HL-60/S4 (cell line): ENCODE data around the gene PRR5L.
"Not testable (repeated sequence)": the region's sequence is repeated elsewhere in the genome, so short reads cannot be mapped to it uniquely, and the experiment has no call there.

Experiments used
- in situ Hi-C: fragments of 300-500 bp; cut with MboI; formaldehyde crosslinking; loops from 2 replicates; pipeline ENCODE4 v1.14.3; 2022; ENCODE audit warnings: low sequenced_read_pairs

PRR5L gene

GRCh38 chr11:36317992-36318391 lies 21.9 kb downstream of the PRR5L start:
- in situ Hi-C loops: no loop called here

- in situ Hi-C loops: not testable (repeated sequence)
Measured at GRCh38 chr11:36324956-36325355, 28.9 kb downstream of the PRR5L start.

GRCh38 chr11:36325403-36325802 lies 29.3 kb downstream of the PRR5L start:
- in situ Hi-C loops: not testable (repeated sequence)

GRCh38 chr11:36326524-36327419 lies 30.7 kb downstream of the PRR5L start:
- in situ Hi-C loops: no loop called here

GRCh38 chr11:36328966-36329673 lies 33.0 kb downstream of the PRR5L start:
- in situ Hi-C loops: no loop called here

GRCh38 chr11:36330411-36330810 lies 34.3 kb downstream of the PRR5L start:
- in situ Hi-C loops: no loop called here

- in situ Hi-C loops: no loop called here
Measured at GRCh38 chr11:36333468-36333867, 37.4 kb downstream of the PRR5L start.

GRCh38 chr11:36333897-36334296 lies 37.8 kb downstream of the PRR5L start:
- in situ Hi-C loops: no loop called here

GRCh38 chr11:36339888-36340287 lies 43.8 kb downstream of the PRR5L start:
- in situ Hi-C loops: no loop called here

- in situ Hi-C loops: no loop called here
Measured at GRCh38 chr11:36340897-36341296, 44.8 kb downstream of the PRR5L start.

- in situ Hi-C loops: no loop called here
Measured at GRCh38 chr11:36341915-36342314, 45.8 kb downstream of the PRR5L start.

- in situ Hi-C loops: no loop called here
Measured at GRCh38 chr11:36342327-36342726, 46.2 kb downstream of the PRR5L start.

GRCh38 chr11:36343436-36343835 lies 47.3 kb downstream of the PRR5L start:
- in situ Hi-C loops: no loop called here

GRCh38 chr11:36345084-36345511 lies 49.0 kb downstream of the PRR5L start:
- in situ Hi-C loops: no loop called here

- in situ Hi-C loops: no loop called here
Measured at GRCh38 chr11:36345535-36346141, 49.5 kb downstream of the PRR5L start.

GRCh38 chr11:36346562-36347383 lies 50.7 kb downstream of the PRR5L start:
- in situ Hi-C loops: no loop called here

- in situ Hi-C loops: no loop called here
Measured at GRCh38 chr11:36347384-36347906, 51.4 kb downstream of the PRR5L start.

- in situ Hi-C loops: no loop called here
Measured at GRCh38 chr11:36349351-36350136, 53.5 kb downstream of the PRR5L start.

- in situ Hi-C loops: no loop called here
Measured at GRCh38 chr11:36350137-36350513, 54.0 kb downstream of the PRR5L start.

GRCh38 chr11:36352922-36353321 lies 56.8 kb downstream of the PRR5L start:
- in situ Hi-C loops: no loop called here
